Measurements from ENCODE around the gene HORMAD2.

DNA sequence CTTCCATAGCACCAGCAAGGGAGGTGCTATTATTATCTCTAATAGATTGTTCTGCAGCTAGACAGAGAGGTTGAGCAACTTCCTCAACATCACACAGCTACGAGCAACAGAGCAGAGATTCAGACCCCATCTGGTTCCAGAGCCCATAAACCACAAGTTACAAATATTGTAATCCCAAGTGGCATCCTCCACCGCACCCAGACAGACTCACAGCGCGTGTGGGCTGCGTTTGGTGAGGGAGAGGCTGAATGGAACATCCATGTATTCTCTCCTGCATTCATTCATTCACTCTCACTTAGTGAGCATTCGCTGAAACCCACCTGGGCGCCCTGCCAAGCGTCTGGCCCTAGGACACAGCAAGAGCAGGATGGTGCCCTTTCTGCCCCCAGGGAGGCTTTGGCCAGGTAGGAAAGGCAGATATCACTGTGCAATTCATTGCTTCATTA, 132.8 kb downstream of the HORMAD2 start:
- TF ChIP-seq MXI1 (IDR thresholded peaks at IDR 0.05; ENCODE audit: low read depth, low read length) (no peak), EZH2phosphoT487 (IDR thresholded peaks at IDR 0.05; ENCODE audit: borderline replicate concordance, low read depth) (no peak), POLR2AphosphoS5 (IDR thresholded peaks at IDR 0.05; ENCODE audit: low read depth, low read length) (no peak), FOXM1 (IDR thresholded peaks at IDR 0.05; ENCODE audit: low read depth) (no peak), RAD21 (IDR thresholded peaks at IDR 0.05; ENCODE audit: low read length) (no peak)
- TF ChIP-seq, protein P1, sequence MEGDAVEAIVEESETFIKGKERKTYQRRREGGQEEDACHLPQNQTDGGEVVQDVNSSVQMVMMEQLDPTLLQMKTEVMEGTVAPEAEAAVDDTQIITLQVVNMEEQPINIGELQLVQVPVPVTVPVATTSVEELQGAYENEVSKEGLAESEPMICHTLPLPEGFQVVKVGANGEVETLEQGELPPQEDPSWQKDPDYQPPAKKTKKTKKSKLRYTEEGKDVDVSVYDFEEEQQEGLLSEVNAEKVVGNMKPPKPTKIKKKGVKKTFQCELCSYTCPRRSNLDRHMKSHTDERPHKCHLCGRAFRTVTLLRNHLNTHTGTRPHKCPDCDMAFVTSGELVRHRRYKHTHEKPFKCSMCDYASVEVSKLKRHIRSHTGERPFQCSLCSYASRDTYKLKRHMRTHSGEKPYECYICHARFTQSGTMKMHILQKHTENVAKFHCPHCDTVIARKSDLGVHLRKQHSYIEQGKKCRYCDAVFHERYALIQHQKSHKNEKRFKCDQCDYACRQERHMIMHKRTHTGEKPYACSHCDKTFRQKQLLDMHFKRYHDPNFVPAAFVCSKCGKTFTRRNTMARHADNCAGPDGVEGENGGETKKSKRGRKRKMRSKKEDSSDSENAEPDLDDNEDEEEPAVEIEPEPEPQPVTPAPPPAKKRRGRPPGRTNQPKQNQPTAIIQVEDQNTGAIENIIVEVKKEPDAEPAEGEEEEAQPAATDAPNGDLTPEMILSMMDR (IDR thresholded peaks at IDR 0.05) = no peak
